DMS114 treated with DMSO at 0.1 percent for 48 hours (cell line): ENCODE results near the gene CTDSP2.
"Not testable (repeated sequence)": the region's sequence is repeated elsewhere in the genome, so short reads cannot be mapped to it uniquely, and the experiment has no call there.

Experiments
- DNase-seq: peaks from one replicate; lab custom pipeline; 2025; ENCODE audit not compliant: unreplicated experiment; lab: John Stamatoyannopoulos, UW

Gene CTDSP2, protein sequence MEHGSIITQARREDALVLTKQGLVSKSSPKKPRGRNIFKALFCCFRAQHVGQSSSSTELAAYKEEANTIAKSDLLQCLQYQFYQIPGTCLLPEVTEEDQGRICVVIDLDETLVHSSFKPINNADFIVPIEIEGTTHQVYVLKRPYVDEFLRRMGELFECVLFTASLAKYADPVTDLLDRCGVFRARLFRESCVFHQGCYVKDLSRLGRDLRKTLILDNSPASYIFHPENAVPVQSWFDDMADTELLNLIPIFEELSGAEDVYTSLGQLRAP

DNA sequence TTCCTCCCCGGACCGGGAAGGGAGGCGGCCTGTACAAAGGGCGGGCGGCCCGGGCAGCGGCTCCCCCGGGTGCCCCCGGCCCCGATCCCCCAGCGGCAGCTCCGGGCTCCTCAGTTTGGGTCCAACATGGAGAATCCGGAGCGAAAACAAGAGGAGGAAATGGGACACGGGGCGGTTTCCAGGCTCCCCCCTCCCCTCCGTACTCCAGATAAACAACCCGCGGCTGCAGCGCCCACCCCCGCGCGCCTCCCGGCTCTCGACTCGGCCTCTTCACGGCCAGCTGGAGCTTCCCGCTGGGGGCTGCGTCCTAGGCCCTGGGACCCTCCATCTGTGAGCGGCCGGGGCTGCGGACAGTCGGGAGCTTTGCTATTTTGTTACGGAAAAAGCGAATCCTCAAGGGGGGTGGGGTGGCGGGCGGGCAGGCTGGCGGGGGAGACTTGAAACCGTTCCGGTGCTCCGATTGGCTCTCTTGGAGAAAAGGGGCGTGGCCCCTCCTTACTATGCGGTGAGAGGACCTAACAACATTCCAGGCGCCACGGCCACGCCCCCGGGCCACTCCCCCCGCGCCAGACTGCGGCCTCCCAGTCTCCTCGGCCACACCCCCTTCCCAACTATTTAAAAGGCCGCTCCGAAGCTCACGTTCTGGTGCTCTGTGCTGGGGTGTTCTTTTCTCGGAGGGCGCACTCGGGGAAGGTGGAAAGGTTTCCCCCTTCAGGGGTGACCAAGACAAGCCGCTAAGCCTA, at the start of gene CTDSP2:
TSS of gene CTDSP2 (minus strand) at position 153 of the 743 bp plus-strand sequence. CDS start 294 bp downstream, outside the sequence.
- peak; percentile 96 for DNase-seq

DNA sequence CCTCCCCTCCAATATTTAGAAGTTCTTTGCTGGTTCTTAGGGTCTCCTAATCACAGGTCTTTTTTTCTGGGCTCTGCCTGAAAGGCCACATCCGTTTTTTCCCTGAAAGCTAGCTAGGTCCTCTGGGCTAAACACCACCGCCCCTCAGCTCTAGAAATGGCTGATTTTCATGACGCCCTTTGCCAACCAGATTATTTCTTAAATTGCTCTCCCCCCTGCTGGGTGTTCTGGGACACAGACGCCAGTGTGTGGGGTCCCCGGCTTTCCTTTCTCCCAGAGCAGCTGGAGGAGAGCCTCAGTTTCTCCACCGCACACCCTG, 49.5 kb upstream of the CTDSP2 start:
- DNase-seq = peak; percentile 17

DNA sequence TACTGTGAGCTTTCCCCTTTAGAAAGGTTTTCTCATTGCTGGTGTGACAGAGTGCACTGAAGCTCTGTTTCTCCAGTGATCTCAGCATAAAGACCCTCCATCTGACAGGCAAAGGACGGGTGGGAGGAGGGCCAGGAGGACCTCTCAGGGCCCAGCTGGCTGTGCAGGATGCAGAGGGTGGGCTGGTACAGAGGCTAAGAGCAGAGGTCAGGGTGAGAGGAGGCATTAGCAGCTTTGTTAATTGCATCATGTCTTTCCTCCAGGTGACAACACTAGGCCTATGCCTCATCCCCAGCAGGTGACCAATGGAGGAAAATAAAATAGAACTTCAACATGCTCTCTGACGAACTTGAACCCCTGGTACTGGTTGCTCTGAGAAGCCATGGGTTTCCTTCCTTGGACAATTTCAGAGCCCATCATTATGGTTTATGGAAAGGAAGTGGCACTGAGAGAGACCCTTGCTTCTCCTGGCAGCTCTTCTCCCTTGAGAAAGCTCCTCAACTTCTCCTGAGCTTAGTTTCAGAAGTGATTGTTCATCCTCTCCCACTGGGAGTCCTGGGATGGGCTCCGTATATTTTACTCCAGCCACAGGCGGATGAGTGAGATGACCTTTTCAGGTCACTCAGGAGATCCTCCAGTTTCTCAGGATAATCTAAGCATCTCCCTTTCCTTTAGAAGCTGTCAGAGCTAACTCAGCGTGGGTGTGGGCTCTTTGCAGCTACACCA, 49.0 kb upstream of the CTDSP2 start:
- no peak for DNase-seq

DNA sequence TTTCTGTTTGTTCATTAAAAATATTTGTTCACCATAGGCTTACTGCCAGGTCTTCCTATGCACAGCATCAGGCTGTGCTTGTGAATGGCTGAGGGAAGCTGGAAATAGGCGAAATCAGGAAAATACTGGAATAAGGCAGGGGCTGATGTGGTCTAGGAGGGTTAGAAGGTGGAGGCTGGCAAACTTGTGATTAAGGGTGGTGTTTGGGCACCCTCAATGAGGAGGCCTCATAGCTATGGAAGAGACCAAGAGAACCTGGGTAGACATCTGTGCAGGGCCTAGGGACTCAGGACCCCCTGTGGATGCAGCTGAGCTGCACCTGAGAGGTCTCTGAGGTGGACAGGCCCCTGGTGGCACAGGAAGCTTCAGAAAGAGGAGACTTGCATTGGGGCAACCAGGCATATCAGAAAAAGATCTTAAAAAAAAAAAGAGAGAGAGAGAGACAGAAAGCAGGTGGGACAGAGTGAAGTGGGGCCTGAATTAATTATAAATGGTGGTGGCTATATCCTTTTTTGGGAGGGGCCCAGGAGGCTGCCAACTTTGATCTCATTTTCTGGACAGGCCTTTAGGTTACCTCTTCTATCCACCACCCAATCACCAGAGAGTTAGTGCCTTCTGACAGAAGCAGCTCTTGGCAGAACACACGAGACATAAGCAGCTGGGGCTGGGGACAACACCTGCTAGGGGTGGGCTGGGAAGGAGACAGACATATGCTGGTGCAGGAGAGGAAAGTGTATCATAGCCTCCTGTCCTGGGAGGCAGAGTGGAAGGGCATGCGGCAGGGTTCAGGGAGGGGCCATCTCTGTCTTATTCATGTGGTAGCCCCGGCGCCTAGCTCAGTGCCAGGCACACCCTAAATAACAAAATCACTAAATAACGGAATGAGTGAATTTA, 48.1 kb upstream of the CTDSP2 start:
- no peak for DNase-seq

DNA sequence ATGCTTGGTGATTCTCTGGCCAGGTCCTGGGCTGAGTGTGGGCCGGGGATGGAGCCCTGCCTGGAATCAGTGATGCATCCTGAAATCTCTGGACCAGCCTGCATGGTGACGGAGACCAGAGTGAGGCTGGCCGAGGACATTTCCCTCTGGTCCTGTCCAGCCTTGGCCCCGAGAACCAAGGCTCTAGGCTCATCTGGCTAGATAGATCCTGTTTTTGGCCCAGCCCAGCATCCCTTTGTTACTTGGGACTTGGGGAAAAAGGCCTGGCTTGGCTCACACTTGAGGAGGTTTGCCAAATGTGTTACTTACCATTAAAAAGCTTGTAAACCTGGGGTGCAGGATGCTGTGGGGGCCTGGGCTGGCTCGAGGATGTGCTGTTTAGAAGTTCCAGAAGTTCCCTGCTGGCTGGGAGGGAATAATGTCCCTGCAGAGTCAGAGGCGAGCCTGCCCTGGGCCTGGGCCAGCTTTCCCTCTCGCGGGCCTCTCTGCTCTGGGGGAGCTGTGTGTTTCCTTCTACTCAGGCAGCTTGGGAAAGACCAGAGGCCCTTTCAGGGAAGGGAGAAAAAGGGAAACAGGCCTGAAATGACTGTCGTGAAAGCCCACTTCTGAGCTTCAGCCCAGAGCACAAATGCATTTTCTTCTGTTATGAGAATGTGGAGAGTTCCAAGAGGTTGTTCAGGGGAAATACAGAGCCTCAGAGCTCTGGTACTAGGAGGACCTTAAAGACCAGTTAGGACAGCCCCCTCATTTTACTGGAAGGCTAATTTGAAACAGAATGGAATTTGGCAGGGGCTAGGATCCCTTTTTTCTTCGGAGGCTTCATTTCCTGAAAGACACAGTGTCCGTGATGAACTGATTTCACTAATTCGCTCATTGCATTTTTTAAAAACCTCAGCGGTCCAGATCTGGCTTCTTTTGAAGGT, 47.2 kb upstream of the CTDSP2 start:
- no peak for DNase-seq

DNA sequence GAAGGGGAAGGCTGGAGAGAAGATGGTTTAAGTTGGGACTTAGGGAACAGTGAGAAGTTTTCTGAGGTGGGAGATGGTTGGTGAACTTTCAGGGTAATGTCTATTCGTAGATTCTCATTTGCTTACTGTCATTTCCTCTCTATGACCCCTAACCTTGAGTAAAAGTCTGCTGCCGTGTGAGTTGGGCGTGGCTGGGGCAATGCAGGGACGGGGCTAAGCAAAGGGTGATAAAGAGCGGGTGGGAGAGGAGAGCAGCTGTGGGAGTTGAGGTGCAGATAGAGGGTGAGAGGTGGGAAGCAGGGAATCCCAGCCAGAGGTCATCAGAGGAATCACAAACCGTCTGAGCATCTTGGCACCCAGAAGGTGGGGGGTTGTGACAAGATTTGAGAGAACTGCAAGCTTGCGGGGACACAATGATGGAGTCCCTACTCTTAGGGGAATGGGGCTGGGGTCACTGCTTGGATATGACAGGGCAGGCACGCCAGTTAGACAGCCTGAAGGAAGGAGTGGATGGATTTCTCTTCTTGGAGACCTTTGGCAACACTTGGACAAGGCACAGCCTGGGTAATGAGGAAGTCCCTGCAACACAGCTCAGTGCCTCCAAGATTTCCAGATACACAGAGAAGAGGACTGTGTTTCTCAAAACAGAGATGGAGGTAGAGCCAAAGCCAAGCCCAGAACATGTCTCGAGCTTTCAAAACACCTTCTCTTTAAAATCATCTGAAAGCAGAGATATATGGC, 45.9 kb upstream of the CTDSP2 start:
- DNase-seq = no peak

DNA sequence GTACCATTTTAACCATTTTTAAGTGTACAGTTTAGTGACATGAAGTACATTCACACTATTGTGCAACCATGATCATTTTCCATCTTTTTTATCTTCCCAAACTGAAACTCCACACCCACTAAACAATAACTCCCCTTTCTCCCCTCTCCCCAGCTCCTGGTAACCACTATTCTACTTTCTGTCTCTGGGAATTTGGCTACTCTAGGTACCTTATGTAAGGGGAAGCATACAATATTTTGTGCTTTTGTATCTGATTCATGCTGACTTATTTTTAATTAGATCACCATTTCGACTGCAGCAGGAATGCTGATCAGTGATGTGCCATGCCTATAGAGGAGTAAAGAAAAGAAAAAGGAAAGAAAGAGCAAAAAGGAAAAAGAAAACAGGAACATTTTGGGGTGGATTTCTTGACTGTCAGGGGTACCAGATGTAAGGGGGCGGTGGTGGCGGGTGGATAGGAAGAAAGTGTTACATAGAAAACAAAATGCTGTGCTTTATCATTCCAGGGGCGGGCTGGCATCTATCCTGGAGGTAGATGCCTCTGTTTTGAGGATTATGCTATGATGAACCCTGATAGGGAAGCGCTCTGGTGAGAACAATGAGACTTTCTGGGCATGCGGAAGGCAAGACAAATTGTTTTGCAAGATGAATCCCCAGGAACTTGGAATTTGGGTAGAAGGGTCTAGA, 45.2 kb upstream of the CTDSP2 start:
- DNase-seq = no peak

DNA sequence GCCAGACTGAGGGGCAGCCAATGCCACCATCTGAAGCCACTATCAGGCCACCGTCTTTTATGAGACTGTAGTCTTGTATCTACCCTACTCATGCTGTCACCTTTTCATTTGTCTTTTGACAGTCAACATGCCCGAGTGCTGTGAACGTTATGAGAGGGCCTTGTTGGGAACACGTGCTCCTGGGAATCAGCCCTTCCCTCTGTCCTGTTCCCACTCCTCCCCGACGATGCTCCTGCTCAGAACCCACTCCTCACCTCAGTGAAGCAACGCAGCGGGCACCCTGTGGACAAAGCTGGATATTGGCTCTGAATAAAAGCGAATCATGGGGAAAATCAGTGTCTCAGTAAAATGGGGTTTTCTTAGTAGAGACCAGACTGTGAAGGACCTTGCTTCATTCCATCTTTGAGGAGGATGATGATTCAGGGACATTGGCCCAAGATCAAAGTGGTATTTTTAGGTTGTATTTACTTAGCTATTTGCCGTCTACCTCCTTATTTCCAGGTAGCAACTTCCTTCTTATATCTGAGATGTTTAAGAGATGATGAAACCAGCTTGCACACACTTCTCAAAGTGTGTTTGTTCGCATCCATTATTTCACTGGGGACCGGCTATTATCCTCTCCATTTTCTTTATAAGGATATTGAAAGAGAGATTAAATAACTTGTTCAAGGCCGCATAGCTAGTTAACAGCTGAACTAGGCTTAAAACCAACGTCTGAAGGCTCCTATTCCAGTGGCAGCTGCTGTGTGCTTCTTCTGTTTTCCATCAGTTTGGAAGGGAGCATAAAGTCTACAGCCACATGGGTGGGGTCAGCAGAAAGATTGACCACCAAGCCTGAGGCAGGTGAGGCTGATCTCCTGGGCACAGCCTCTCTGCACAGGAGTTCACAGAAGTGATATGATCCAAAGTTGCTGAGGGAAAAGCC, 43.9 kb upstream of the CTDSP2 start:
- no peak for DNase-seq

DNA sequence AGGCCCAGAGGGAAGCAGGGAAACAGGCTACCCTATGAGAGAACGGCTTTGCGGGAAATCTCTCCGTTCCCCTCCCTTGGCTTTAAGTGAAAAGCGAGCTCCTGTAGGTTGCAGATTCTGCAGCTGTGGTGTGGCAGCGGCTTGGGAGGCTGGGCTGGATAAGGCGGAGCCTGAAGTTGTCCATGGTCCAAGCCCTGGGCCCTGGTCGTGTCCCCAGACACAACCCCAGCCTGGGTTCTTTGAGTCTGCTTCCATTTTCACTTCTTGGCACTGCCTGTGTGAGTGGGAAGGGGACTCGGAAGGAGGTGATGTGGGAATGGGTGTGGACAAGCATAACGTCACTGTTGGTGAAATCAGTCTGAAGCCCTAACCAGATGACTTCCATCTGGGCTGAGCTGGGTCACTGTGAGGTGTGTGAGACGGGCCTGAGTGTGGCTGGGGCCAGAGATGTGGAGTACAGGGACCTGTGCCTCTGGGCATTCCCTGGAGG, 43.0 kb upstream of the CTDSP2 start:
- DNase-seq = no peak

DNA sequence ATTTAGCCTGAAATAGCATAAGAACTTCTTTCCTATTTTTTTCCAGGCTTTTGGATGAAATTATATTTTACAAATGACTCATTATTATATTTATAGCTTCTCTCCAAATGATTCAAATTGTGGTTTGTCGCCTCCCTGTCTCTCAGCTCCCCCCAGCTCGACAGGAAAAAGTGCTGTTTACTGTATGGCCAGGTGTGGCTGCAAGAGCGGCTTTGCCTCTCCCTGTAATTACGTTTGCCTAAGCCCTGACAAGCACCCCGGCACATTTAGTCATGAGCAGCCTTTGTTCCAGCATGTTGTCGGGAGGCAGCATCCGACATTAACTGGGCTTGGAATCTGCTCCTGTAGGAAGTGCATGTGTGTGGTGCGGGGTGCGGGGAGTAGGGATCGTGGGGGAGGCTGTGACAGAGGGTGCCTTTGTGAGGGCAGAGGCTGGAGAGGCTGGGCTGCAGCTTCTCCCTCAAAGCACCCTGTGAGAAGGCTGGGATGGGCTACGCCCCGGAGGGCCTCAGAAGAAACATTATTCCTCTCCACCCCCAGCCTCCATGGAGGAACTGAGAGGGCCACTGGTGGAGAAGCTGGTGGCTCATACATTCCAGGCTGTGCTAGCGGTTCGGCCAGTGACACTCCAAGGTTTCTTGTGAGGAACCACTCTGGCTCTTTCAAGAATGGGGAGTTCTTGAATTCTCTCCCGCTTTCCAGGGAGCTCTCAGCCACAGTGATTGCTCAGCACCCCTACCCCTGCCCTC, 42.1 kb upstream of the CTDSP2 start:
- DNase-seq = no peak

DNA sequence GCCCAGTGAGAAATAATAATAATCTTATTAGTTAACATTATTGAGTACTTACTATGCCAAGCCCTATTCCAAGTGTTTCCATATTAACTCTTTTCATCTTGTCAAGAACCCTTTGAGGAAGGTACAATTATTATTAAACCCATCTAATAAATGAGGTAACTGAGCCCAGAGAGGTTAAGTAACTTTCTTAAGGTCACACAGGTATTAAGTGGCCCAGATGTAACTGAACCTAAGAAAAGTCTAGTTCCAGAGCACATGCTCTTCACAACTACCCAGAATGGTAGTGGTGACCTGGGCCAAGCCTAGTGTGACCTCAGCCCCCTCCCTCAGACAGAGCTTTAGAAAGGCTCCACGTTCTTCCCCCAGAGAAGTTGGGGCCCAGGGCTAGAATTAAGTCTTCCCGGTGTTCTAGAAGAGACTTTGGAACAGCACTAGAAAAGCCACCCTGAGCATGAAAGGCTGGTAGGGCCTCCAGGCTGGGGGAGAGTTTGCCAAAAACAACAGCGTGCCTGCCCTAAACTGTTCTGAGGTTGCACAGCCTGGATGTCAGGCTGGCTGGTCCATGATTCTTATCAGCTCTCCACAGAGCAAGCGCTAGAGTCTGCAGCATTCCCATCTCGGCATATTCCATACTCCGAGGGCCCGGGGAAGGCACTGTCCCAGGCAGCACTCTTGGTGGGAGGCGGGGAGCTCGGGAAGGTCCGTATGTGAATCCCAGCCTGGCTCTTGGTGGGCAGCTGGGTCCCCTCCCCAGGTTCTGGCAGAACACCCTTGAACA, 41.3 kb upstream of the CTDSP2 start:
- no peak for DNase-seq

DNA sequence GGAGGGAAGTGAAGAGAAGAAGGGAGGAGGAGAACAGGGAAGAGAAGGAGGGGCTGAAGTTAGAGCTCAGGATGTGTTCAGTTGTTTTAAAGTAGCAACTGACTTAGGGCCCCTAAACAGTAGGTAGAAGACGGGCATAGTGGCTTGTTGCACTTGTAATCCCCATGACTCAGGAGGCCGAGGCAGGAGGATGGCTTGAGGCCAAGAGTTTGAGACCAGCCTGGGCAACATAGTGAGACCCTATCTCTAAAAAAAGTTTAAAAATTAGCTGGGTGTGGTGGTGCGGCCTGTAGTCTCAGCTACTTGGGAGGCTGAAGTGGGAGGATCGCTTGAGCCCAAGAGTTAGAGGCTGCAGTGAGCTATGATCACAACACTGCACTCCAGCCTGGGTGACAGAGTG, 40.4 kb upstream of the CTDSP2 start:
- not testable (repeated sequence) for DNase-seq

DNA sequence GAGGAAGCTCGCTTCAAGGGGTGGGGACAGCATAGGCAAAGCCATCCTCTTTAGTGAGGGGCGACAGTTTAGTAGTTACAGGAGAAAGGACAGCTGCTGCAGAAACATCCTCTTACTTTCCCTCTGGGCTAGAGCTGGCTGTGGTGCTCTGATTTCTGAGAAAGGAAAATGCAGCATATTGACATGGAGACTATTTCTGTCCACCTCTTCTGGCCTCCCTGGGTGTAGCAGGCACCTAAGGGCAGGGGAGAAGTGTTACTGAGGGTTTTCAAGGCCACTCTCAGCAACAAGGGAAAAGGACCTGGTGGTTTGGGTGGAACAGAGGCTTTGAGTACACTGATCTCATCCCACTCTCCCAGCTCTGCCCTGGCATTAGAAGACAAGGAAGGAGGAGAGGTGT, 40.0 kb upstream of the CTDSP2 start:
- no peak for DNase-seq

DNA sequence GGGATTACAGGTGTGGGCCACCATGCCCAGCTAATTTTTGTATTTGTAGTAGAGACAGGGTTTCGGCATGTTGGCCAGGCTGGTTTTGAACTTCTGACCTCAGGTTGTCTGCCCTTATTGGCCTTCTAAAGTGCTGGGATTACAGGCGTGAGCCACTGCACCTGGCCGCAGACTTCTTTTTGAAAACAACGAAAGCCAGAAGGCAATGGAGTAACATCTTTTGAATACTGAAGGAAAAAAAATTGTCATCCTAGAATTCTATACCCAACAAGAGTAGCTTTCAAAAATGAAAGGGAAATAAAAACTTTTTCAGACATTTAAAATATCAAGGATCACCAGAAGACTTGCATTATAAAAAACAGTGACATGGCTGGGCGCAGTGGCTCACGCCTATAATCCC, 38.7 kb upstream of the CTDSP2 start:
- no peak for DNase-seq

DNA sequence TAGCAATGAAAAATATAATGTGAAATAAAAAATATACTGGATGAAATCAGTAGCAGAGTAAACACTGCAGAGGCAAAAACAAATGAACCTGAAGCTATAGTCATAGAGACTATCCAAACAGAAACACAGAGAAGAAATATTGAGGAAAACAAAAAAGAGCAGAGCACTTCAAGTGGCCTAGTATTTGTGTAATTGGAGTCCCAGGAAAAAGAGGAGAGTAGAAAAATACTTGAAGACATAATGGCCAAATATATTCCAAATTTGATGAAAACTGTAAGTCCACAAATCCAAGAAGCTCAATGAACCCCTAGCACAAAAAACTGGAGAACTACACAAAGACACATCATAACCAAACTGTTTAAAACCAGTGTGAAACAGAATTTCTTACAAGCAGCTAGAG, 37.2 kb upstream of the CTDSP2 start:
- no peak for DNase-seq

DNA sequence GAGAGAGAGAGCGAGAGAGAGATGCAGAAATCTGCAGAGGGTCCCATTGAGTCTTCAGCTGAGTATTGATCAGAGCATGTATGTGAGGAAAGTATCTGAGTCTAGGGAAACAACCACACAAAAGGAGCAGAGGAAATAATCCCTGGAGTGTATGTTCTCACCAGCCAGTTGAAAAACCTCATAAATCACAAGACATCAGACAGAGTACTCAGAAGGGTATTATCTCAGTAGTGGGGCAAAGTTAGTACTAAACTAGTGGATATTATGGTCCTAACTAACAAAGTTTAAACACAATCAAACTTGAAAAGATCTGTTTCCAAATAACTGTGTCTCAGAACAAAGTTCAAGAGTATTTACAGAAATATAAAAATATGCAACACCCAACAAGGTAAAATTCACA, 36.5 kb upstream of the CTDSP2 start:
- DNase-seq = no peak
